Heart left ventricle (tissue), 16 donors: ENCODE measurements around the gene TIMM29. TPM values are rescaled to one million over a fixed set of nuclear protein-coding genes. Genes with fewer than 3 reads are reported as not detected.

ENCODE experiments used
- ATAC-seq, 4 donors: fragments of 200-7000 bp; cut with Tn5 transposase; one replicate each; pipeline ENCODE4 v1.9.1; 2020 to 2022; ENCODE audit warnings: moderate library complexity in 4 of 4, mild to moderate bottlenecking in 3 of 4, moderate number of reproducible peaks in 1 of 4
- DNase-seq, 5 donors: peaks; one replicate each; pipeline ENCODE4 v3.0.0-alpha.2; 2020
- H3K27ac ChIP-seq, 12 donors: fragments of 200-600 bp; sonication (generic) in 4 of 12; one replicate each; pipeline versions ENCODE4 v1.5.0 to v1.8.0; 2016 to 2022; ENCODE audit warnings: mild to moderate bottlenecking in 2 of 12
- H3K27me3 ChIP-seq, 9 donors: fragments of 200-600 bp; sonication (generic) in 2 of 9; one replicate each; pipeline versions ENCODE4 v1.5.1 to v1.8.0; 2016 to 2022; ENCODE audit warnings: mild to moderate bottlenecking in 3 of 9
- H3K36me3 ChIP-seq, 9 donors: fragments of 200-600 bp; sonication (generic) in 2 of 9; one replicate each; pipeline versions ENCODE4 v1.5.0 to v1.8.0; 2018 to 2022; ENCODE audit warnings: mild to moderate bottlenecking in 2 of 9
- H3K4me1 ChIP-seq, 12 donors: fragments of 200-600 bp; sonication (generic) in 4 of 12; one replicate each; pipeline versions ENCODE4 v1.5.0 to v1.8.0; 2016 to 2022; ENCODE audit warnings: mild to moderate bottlenecking in 3 of 12
- H3K4me3 ChIP-seq, 12 donors: fragments of 200-600 bp; sonication (generic) in 4 of 12; one replicate each; pipeline versions ENCODE4 v1.5.0 to v1.8.0; 2017 to 2022; ENCODE audit warnings: mild to moderate bottlenecking in 9 of 12, moderate library complexity in 4 of 12
- H3K9me3 ChIP-seq, 12 donors: fragments of 200-600 bp; sonication (generic) in 4 of 12; one replicate each; pipeline versions ENCODE4 v1.5.0 to v1.8.0; 2016 to 2022; ENCODE audit warnings: mild to moderate bottlenecking in 1 of 12
- CTCF ChIP-seq, 12 donors: fragments of 200-600 bp; sonication (generic) in 4 of 12; IDR thresholded peaks; one replicate each; pipeline versions ENCODE4 v1.5.0 to v1.8.0; 2018 to 2022; ENCODE audit warnings: antibody characterized with exemption in 12 of 12, mild to moderate bottlenecking in 5 of 12
- POLR2A ChIP-seq, 2 donors: fragments of 450-650 bp; IDR thresholded peaks; one replicate each; pipeline ENCODE4 v1.6.1; 2017; ENCODE audit warnings: antibody characterized with exemption in 2 of 2, mild to moderate bottlenecking in 2 of 2, moderate library complexity in 2 of 2
- WGBS, 4 donors: extraction: QIAGEN DNeasy Blood & Tissue Kit in 2 of 4; methylation state at CpG; one replicate each; pipeline versions ENCODE4 v1.1.5 to v1.1.7; 2013 to 2018; 5-methylcytosine and 5-hydroxymethylcytosine counted together
- intact Hi-C, 10 donors: fragments of 100-400 bp; cut with DNase I; formaldehyde crosslinking; loops; one replicate each; pipeline versions ENCODE4 v1.11.1 to v1.14.2; 2022
- polyA plus RNA-seq, 2 donors: library from polyadenylated mRNA; stranded (reverse); fragments of 200-250 nt; gene quantifications; one replicate each; pipeline ENCODE4 v1.2.3, GENCODE V29; 2013
- total RNA-seq, 9 donors: library from RNA; depleted of rRNA in 2 of 9; stranded (reverse); fragments of >200 nt in 2 of 9; fragmentation: NEBNext Ultra II Directional in 3 of 9; extraction: Animal tissue kit (Norgen Biotek cat#: 25700) in 3 of 9; gene quantifications; one replicate each; pipeline versions ENCODE4 v1.1.0 to v1.2.4, GENCODE V29; 2016 to 2023
- donor health status: ischemic (EF 13 %, LVEDD 7.1; RV severe dilation, severe dysfunction).
- donor health status: healthy with polysubstance abuse.
- donor health status: DM: no; HTN: yes; CAD: no.
- donor health status: DM: no; HTN: no; CAD: no.
- donor health status: ischemic (EF 25% LVEDD 6.9; RV normal size, moderate dysfunction).
- donor health status: ischemic (EF 25% LVEDD 5.7; RV mildly dilated, moderate dysfunction).
- donor health status: healthy.
- donor health status: DM: yes; HTN: yes; CAD: no.
- donor health status: ischemic (EF 35%, LVEDD 5.7; RV mildly dilated, moderate dysfunction).
- donor health status: nonischemic (EF 11% LVEDD 7.7; RV severe dilation, severe dysfunction).
- donor health status: DM: yes; HTN: yes; CAD: no.
- donor health status: PGD.
- donor health status: ischemic (EF 29% LVEDD 5.4; RV normal size, mild dysfunction).
- donor health status: nonischemic (EF 23%, LVEDD 6.1; RV moderate dilation, normal function).

Gene TIMM29
- total and polyA plus RNA-seq, 11 donors: 10.0 to 29.3 (median 14.9) TPM

- H3K4me1 ChIP-seq: peaks cover 0 to 23% (median 18%) of the 10 kb centered on the region in 12 donors
- peaks cover 0 to 3% (median 0%) of the 10 kb centered on the region in 9 donors for H3K36me3 ChIP-seq
- ATAC-seq (peak; percentile 93 to 97 (median 96)), DNase-seq (peak; percentile 97 to 100 (median 98))
- TF ChIP-seq POLR2A (IDR thresholded peaks at IDR 0.05) (peak; percentile 34 to 93), CTCF (IDR thresholded peaks at IDR 0.05) (no peak)
- WGBS, 4 donors: 0 to 1% (median 1%) methylated on average over 42 to 100 of the region's 100 CpGs
- no peaks in the 10 kb centered on the region for H3K27me3 ChIP-seq
- intact Hi-C loops: no loop called here
- H3K4me3 ChIP-seq: peak within 1 kb of the TSS; percentile 66 to 98 (median 91)
- H3K9me3 ChIP-seq: no peaks in the 10 kb centered on the region
- peak within 1 kb of the TSS; percentile 92 to 99 (median 96) for H3K27ac ChIP-seq
Observed at GRCh38 chr19:10960314-10961072, 31.9 kb downstream of the TIMM29 start, which contains the start of gene SMARCA4. Gene SMARCA4 (plus strand): TSS chr19:10961030. CDS start chr19:10984152, 23,122 bp downstream.

GRCh38 chr19:10961073-10961860, 32.7 kb downstream of the TIMM29 start:
- no peaks in the 10 kb centered on the region for H3K27me3 ChIP-seq
- no peaks in the 10 kb centered on the region for H3K9me3 ChIP-seq
- intact Hi-C loops: no loop called here
- WGBS, 4 donors: 0 to 1% (median 1%) methylated on average over 10 to 92 of the region's 92 CpGs
- peak overlapping the region; percentile 40 to 98 (median 90) for H3K4me3 ChIP-seq
- peaks cover 0 to 23% (median 18%) of the 10 kb centered on the region in 12 donors for H3K4me1 ChIP-seq
- peak overlapping the region; percentile 83 to 98 (median 93) for H3K27ac ChIP-seq
- H3K36me3 ChIP-seq: peaks cover 0 to 3% (median 0%) of the 10 kb centered on the region in 9 donors
- ATAC-seq (peak in 3 of 4 donors; percentile 31 to 58 (median 55)), DNase-seq (peak in 4 of 5 donors; percentile 33 to 82 (median 58))
- TF ChIP-seq POLR2A (IDR thresholded peaks at IDR 0.05) (no peak), CTCF (IDR thresholded peaks at IDR 0.05) (no peak)

DNA sequence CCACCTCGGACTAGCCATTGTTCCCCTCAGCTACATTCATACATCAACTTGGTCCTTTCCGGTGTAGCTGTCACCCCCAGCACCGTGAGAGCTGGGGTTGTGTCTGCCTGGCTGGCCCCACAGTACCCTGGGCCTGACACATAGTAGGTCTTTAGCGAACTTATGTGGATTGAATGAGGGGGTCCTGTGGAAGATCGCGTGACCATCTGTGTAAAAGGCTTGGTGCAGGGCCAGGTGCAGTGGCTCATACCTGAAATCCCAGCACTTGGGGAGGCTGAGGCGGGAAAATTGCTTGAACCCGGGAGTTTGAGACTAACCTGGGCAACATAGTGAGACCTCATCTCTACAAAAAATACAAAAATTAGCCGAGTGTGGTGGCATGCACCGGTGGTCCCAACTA, 34.3 kb downstream of the TIMM29 start:
- ATAC-seq (no peak), DNase-seq (no peak)
- WGBS, 4 donors: 88 to 91% (median 90%) methylated on average over 10 of the region's 10 CpGs
- Histone ChIP-seq H3K36me3 (peaks cover 0 to 3% (median 0%) of the 10 kb centered on the region in 9 donors), H3K4me3 (peak overlapping the region in 1 of 12 donors; percentile 87), H3K27ac (no peak overlapping the region), H3K4me1 (peaks cover 0 to 23% (median 18%) of the 10 kb centered on the region in 12 donors), H3K9me3 (no peaks in the 10 kb centered on the region), H3K27me3 (no peaks in the 10 kb centered on the region)
- intact Hi-C loops: no loop called here
- TF ChIP-seq POLR2A (IDR thresholded peaks at IDR 0.05) (no peak), CTCF (IDR thresholded peaks at IDR 0.05) (no peak)

DNA sequence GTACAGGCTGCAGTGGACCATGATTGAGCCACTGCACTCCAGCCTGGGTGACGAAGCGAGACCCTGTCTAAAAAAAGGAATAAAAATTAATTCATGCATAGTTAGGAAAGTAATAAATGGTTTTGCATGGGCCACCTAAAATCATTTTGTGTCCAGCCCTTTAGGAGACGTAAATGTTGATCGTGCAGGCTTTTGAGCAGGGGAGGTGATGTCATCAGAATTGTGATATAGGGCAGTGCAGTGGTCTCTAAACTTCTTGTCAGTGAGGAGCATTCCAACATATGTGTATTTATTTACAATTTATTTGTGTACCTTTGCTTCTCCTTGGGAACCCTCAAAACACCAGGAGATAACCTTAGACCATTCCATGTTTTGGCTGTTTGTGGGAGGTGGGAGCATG, 35.3 kb downstream of the TIMM29 start:
- Histone ChIP-seq H3K27me3 (no peaks in the 10 kb centered on the region), H3K27ac (no peak overlapping the region), H3K9me3 (no peaks in the 10 kb centered on the region), H3K4me1 (peaks cover 0 to 32% (median 21%) of the 10 kb centered on the region in 12 donors), H3K36me3 (peaks cover 0 to 3% (median 0%) of the 10 kb centered on the region in 9 donors), H3K4me3 (no peak overlapping the region)
- WGBS, 4 donors: 79 to 86% (median 84%) methylated on average over 4 of the region's 4 CpGs
- DNase-seq (no peak), ATAC-seq (no peak)
- no peak for TF ChIP-seq CTCF (IDR thresholded peaks at IDR 0.05)
- no peak for TF ChIP-seq POLR2A (IDR thresholded peaks at IDR 0.05)
- intact Hi-C loops: no loop called here
